Left ventricle myocardium inferior (tissue), 1 donor: Measurements from ENCODE around the gene SSH3. TPM values are rescaled to one million over a fixed set of nuclear protein-coding genes. Genes with fewer than 3 reads are reported as not detected.

Experiments
- DNase-seq: peaks from one replicate; pipeline ENCODE4 v3.0.0-alpha.2; 2020
- H3K27ac ChIP-seq: fragments of 200-600 bp; replicated peaks from 2 replicates; pipeline ENCODE4 v1.8.0; 2021
- H3K27me3 ChIP-seq: fragments of 200-600 bp; 2 replicates; pipeline ENCODE4 v1.8.0; 2021; ENCODE audit warnings: low read depth
- H3K36me3 ChIP-seq: fragments of 200-600 bp; 2 replicates; pipeline ENCODE4 v1.8.0; 2021
- H3K4me1 ChIP-seq: fragments of 200-600 bp; 2 replicates; pipeline ENCODE4 v1.8.0; 2021
- H3K4me3 ChIP-seq: fragments of 200-600 bp; 2 replicates; pipeline ENCODE4 v1.8.0; 2021; ENCODE audit warnings: mild to moderate bottlenecking, moderate library complexity
- H3K9me3 ChIP-seq: fragments of 200-600 bp; replicated peaks from 2 replicates; pipeline ENCODE4 v1.8.0; 2021
- intact Hi-C: fragments of 100-400 bp; cut with micrococcal nuclease; formaldehyde crosslinking; loops from one replicate; pipeline ENCODE4 v1.11.0; 2022
- long read RNA-seq: library from polyadenylated mRNA; unstranded; transcript quantifications from one replicate; pipeline ENCODE4 v2.0.0, GENCODE V29; 2021
- total RNA-seq: library from RNA; stranded (reverse); fragmentation: NEBNext Ultra II Directional; extraction: Animal tissue kit (Norgen Biotek cat#: 25700); gene quantifications from one replicate; pipeline ENCODE4 v1.2.1, GENCODE V29; 2021
- TF ChIP-seq, protein P1 (sequence below): fragments of 200-600 bp; IDR thresholded peaks from 2 replicates; pipeline ENCODE4 v1.8.0; 2021; ENCODE audit warnings: antibody characterized with exemption, mild to moderate bottlenecking, borderline replicate concordance
- donor health status: DM: no; HTN: yes; CAD: no; lungs with severe emphysema.

SSH3 gene, protein sequence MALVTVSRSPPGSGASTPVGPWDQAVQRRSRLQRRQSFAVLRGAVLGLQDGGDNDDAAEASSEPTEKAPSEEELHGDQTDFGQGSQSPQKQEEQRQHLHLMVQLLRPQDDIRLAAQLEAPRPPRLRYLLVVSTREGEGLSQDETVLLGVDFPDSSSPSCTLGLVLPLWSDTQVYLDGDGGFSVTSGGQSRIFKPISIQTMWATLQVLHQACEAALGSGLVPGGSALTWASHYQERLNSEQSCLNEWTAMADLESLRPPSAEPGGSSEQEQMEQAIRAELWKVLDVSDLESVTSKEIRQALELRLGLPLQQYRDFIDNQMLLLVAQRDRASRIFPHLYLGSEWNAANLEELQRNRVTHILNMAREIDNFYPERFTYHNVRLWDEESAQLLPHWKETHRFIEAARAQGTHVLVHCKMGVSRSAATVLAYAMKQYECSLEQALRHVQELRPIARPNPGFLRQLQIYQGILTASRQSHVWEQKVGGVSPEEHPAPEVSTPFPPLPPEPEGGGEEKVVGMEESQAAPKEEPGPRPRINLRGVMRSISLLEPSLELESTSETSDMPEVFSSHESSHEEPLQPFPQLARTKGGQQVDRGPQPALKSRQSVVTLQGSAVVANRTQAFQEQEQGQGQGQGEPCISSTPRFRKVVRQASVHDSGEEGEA
- total RNA-seq: 14.9 TPM
- long read RNA-seq, transcript SSH3-201 (14 exons, 2,871 nt): major isoform, 18 of 35 reads
- long read RNA-seq, partial matches to known transcripts: 3 of 35 reads
- long read RNA-seq, other reads (novel, unspliced or antisense): 13 of 35 reads

DNA sequence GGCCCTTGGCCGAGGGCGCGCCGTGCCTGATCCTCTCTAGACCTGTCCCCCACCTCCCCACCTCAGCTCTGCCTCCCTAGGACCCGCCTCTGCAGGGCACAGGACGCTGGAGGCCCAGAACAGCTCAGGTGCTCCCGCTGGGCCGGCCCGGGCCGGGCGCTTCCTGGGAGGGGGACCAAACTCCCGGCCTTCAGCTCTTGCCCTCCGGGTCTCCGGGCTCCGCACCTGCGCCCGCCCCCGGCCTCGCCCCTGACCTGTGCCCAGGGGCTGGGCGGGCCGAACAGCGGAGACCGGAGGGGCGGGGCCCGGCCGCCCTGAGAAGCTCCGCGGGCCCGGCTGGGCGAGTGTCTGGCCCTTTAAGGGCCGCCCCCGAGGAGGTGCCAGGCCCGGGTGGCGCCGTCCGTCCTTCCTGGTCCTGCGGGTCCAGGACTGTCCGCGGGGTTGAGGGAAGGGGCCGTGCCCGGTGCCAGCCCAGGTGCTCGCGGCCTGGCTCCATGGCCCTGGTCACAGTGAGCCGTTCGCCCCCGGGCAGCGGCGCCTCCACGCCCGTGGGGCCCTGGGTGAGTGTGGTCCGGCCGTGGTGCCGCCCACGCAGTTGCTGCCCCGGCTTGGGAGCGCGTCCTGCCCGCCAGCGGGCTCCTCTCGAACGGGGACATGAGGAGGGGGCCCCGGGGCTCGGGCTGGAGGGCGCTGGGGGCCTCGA is at the start of gene SSH3:
SSH3 (plus strand) TSS at position 399 of the 703 bp plus-strand sequence; CDS start at position 495, 96 bp downstream.
- Histone ChIP-seq H3K27ac (peak within 1 kb of the TSS; percentile 85), H3K9me3 (no peaks in the 10 kb centered on the region), H3K4me3 (peak within 1 kb of the TSS; percentile 97), H3K27me3 (no peaks in the 10 kb centered on the region), H3K36me3 (peaks cover 36% of the 10 kb centered on the region), H3K4me1 (peaks cover 37% of the 10 kb centered on the region)
- DNase-seq: peak; percentile 83
- TF ChIP-seq, protein P1, sequence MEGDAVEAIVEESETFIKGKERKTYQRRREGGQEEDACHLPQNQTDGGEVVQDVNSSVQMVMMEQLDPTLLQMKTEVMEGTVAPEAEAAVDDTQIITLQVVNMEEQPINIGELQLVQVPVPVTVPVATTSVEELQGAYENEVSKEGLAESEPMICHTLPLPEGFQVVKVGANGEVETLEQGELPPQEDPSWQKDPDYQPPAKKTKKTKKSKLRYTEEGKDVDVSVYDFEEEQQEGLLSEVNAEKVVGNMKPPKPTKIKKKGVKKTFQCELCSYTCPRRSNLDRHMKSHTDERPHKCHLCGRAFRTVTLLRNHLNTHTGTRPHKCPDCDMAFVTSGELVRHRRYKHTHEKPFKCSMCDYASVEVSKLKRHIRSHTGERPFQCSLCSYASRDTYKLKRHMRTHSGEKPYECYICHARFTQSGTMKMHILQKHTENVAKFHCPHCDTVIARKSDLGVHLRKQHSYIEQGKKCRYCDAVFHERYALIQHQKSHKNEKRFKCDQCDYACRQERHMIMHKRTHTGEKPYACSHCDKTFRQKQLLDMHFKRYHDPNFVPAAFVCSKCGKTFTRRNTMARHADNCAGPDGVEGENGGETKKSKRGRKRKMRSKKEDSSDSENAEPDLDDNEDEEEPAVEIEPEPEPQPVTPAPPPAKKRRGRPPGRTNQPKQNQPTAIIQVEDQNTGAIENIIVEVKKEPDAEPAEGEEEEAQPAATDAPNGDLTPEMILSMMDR: no peak
- intact Hi-C loops: no loop called here

DNA sequence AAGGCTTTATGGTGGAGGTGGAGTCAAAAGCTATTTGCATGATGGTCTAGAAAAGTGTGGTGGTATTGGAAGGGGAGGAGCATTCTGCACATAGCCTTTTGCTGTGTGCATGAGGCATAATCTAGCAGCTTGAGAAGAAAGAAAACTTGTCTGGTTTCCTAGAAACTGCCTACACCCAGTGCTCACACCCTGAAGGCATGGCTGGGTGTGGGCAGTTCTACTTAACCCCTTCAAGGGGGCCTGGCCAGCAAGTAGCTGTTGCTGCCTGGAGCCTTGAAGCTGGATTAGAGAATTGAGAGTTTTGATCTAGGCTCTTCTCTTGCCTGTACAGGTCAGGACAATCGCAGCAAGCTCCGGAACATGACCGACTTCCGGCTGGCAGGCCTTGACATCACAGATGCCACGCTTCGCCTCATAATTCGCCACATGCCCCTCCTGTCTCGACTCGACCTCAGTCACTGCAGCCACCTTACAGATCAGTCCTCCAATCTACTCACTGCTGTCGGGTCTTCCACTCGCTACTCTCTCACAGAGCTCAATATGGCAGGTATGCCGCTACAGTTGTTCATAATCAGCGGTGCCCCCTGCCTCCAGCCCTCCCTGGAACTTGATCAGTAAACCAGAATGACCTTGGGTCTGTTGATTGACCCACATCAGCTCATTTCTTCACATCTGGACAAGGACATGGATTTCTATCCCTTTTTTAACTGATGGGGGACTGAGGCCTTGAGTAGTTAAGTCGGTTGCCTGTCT is 49.3 kb upstream of the SSH3 start:
- Histone ChIP-seq H3K27ac (no peak overlapping the region), H3K4me1 (peaks cover 3% of the 10 kb centered on the region), H3K36me3 (peaks cover 84% of the 10 kb centered on the region), H3K9me3 (no peaks in the 10 kb centered on the region), H3K27me3 (no peaks in the 10 kb centered on the region), H3K4me3 (no peak overlapping the region)
- intact Hi-C loops: no loop called here
- TF ChIP-seq, protein P1: no peak
- DNase-seq: no peak

DNA sequence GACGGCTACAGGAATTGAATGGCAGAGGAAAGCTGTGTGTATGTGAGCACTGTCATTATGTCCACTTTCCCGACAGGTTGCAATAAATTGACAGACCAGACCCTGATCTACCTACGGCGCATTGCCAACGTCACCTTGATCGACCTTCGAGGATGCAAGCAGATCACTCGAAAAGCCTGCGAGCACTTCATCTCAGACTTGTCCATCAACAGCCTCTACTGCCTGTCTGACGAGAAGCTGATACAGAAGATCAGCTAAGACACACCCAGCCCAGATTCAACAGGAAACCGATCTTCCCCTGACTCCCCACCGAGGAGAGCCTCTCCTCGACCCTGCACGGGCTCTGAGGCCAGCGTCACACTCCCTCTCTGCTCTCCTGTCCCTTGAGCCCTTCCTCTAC is 48.5 kb upstream of the SSH3 start:
- no peaks in the 10 kb centered on the region for H3K4me1 ChIP-seq
- peaks cover 76% of the 10 kb centered on the region for H3K36me3 ChIP-seq
- intact Hi-C loops: no loop called here
- H3K9me3 ChIP-seq: no peaks in the 10 kb centered on the region
- no peak overlapping the region for H3K27ac ChIP-seq
- no peak overlapping the region for H3K4me3 ChIP-seq
- DNase-seq: no peak
- H3K27me3 ChIP-seq: no peaks in the 10 kb centered on the region
- TF ChIP-seq, protein P1: no peak

DNA sequence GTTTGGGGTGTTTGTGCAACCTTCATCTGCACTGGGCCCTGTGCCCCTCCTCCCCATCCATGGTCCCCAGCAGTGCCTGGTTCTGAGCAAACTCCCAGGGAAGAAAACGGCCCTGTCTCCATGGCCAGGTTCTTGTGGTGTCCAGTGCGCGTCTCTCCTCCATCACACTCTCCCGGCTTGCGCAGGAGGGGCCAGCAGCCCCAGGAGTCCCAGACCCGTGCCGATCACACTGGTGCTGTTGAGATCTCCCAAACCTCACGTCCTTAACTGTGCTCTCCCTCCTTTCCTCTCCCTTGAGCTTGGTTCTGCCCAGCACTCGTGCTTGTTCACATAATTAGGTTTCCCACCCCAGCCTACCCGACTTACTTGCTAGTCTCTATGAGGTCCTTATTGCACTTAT is 48.0 kb upstream of the SSH3 start:
- H3K27ac ChIP-seq: no peak overlapping the region
- TF ChIP-seq, protein P1: no peak
- intact Hi-C loops: no loop called here

DNA sequence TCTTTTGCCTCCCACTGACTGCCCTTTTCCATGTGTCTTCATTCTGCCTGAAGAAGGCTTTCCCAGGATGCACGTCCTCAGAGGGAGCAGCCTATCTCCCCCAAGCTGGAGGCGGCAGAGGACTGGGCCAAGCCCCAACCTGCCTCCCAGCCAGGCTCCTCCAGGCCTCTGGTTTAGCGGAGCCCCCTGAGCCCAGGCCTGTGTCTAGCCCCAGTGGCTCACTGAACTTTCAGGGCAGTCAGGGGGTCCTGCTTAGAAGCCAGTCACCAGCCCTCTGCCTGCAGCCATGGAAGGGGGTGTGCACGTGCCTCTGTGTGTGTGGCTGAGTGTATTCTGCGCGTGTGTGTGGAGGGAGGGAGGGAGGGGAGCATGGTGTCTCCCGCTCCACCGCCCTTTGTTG is 47.5 kb upstream of the SSH3 start:
- TF ChIP-seq, protein P1: no peak
- no peak for DNase-seq
- Histone ChIP-seq H3K27me3 (no peaks in the 10 kb centered on the region), H3K9me3 (no peaks in the 10 kb centered on the region), H3K36me3 (peaks cover 66% of the 10 kb centered on the region), H3K4me1 (peaks cover under 1% of the 10 kb centered on the region), H3K4me3 (no peak overlapping the region), H3K27ac (no peak overlapping the region)
- intact Hi-C loops: no loop called here

More for the DNA sequence above, 48.0 kb upstream of the SSH3 start:
- DNase-seq: no peak
- no peak overlapping the region for H3K4me3 ChIP-seq
- no peaks in the 10 kb centered on the region for H3K27me3 ChIP-seq
- H3K4me1 ChIP-seq: no peaks in the 10 kb centered on the region
- H3K36me3 ChIP-seq: peaks cover 71% of the 10 kb centered on the region
- no peaks in the 10 kb centered on the region for H3K9me3 ChIP-seq
